Activated T-helper 17 cell treated with anti-CD3 and anti-CD28 coated beads, Interleukin-2, amount 50 U/mL, for 72 hours (primary cell): Measurements from ENCODE around the gene SPHK2. TPM values are rescaled to one million over a fixed set of nuclear protein-coding genes. Genes with fewer than 3 reads are reported as not detected.
"Not testable (repeated sequence)": the region's sequence is repeated elsewhere in the genome, so short reads cannot be mapped to it uniquely, and the experiment has no call there.

ENCODE experiments used
- ATAC-seq: fragments of 150-1000 bp; cut with Tn5 transposase; replicated peaks from 2 replicates; pipeline ENCODE4 v1.10.0; 2021; ENCODE audit warnings: mild to moderate bottlenecking, moderate library complexity
- H3K27ac Mint-ChIP-seq: one replicate; pipeline ENCODE4 v1.8.0; 2022; ENCODE audit warnings: mixed read lengths
- H3K27me3 Mint-ChIP-seq: one replicate; pipeline ENCODE4 v1.8.0; 2022; ENCODE audit warnings: mixed read lengths
- H3K36me3 Mint-ChIP-seq: one replicate; pipeline ENCODE4 v1.8.0; 2022; ENCODE audit warnings: low read depth, mild to moderate bottlenecking, mixed read lengths
- H3K4me1 Mint-ChIP-seq: one replicate; pipeline ENCODE4 v1.8.0; 2022; ENCODE audit warnings: mixed read lengths
- H3K4me3 Mint-ChIP-seq: one replicate; pipeline ENCODE4 v1.8.0; 2022; ENCODE audit warnings: mild to moderate bottlenecking, mixed read lengths
- H3K9me3 Mint-ChIP-seq: one replicate; pipeline ENCODE4 v1.8.0; 2022; ENCODE audit warnings: mixed read lengths
- total RNA-seq, 2 donors: library from RNA; stranded (reverse); gene quantifications; one replicate each; pipeline ENCODE4 v1.2.3, GENCODE V29; 2022

Gene SPHK2, protein sequence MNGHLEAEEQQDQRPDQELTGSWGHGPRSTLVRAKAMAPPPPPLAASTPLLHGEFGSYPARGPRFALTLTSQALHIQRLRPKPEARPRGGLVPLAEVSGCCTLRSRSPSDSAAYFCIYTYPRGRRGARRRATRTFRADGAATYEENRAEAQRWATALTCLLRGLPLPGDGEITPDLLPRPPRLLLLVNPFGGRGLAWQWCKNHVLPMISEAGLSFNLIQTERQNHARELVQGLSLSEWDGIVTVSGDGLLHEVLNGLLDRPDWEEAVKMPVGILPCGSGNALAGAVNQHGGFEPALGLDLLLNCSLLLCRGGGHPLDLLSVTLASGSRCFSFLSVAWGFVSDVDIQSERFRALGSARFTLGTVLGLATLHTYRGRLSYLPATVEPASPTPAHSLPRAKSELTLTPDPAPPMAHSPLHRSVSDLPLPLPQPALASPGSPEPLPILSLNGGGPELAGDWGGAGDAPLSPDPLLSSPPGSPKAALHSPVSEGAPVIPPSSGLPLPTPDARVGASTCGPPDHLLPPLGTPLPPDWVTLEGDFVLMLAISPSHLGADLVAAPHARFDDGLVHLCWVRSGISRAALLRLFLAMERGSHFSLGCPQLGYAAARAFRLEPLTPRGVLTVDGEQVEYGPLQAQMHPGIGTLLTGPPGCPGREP
- 10 to 100 TPM; 31.3 to 49.3 TPM for total RNA-seq

DNA sequence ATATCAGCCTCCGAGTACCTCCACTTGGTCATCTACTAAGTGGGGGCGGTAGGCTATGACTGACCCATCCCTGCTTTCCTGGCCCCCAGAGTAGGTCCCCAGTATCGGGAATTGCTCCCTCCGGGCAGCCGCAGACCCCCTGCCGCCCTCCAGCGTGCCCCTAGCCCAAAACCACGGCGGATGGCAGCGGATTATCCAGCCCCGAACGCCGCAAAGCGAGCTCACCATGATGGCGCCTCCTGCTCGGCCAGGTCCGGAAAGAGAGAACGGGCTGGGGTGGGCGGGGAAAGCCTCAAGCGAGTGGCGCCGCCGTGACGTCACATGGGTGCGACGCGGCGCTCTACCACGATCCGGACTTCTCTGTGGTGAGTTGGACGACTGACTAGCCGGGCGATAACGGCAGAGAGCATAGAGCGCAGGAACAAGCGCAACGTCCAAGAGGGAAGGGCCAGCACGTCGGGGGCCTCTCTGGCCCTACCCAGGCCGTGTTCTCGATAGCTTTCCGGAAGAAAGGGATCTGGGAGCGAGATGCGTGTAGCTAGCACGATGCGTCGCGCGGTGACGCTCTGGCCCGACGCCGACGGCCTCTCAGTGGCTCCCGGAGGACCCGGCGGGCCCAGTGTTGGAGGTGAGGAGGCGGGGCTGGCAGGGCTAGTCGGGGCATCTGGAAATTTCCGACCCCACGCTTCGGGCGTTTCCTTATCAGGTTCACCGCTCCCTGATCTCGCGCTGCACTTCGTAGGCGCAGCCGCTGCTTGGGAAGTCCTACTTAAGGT is at the start of gene SPHK2, which contains the start of gene RPL18:
TSS of gene SPHK2 (plus strand) at position 591 of the 776 bp plus-strand sequence. CDS start 1,009 bp downstream, outside the sequence.
TSS of gene RPL18 (minus strand) at position 263 of the 776 bp plus-strand sequence. CDS start at position 228, 35 bp downstream.
- H3K27ac Mint-ChIP-seq, result peak within 1 kb of the TSS; percentile 100
- H3K27me3 Mint-ChIP-seq, result no peaks in the 10 kb centered on the region
- H3K36me3 Mint-ChIP-seq, result peaks cover 91% of the 10 kb centered on the region
- H3K4me3 Mint-ChIP-seq, result peak within 1 kb of the TSS; percentile 99
- H3K4me1 Mint-ChIP-seq, result peaks cover 16% of the 10 kb centered on the region
- ATAC-seq, result peak; percentile 77
- H3K9me3 Mint-ChIP-seq, result no peaks in the 10 kb centered on the region

DNA sequence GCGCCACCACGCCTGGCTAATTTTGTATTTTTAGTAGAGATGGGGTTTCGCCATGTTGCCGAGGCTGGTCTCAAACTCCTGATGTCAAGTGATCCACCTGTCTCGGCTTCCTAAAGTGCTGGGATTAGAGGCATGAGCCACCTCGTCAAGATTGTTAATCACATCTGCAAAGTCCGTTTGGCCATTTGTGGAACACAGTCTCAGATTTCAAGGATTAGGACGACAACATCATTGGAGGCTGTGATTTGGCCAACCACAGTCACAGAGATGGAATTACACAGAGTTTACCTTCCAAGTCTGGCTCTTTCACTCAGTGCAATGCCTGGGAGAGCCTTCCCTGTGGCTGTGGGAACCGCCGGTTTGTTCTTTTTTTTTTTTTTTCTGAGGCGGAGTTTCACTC is 49.5 kb upstream of the SPHK2 start:
- Mint-ChIP-seq H3K4me3 (no peak overlapping the region), H3K9me3 (no peaks in the 10 kb centered on the region), H3K27me3 (no peaks in the 10 kb centered on the region), H3K4me1 (no peaks in the 10 kb centered on the region), H3K27ac (no peak overlapping the region), H3K36me3 (no peaks in the 10 kb centered on the region)
- ATAC-seq, result no peak

DNA sequence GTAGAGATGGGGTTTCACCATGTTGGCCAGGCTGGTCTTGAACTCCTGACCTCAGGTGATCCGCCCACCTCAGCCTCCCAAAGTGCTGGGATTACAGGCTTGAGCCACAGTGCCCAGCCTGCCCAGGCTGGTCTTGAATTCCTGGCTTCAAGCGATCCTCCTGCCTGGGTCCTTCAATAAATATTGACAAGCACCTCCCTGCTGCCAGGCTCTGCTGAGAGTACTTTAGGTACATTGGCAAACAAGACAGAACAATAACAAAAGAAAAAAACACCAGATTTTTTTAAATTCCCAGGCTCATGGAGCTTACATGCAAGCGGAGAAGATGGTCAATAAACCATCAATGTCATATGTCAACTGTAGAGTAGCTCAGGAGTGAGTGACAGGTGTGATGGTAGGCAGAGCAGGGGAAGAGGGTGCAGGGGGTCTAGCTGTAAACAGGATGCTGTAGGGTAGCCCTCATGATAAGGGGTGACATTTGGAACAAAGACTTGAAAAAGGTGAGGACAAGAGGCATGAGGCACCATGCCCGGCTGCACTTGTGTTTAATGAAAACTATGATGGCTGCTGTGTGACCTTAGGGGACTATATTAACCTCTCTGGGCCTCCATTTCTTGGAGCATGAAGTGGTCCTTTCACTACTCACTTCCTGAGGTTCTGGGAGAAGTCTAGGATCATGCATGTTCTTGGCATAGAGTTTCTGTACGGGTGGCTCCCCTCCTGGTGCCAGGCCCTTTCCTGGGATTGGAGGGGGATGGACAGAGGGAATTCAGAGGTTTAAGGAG is 47.7 kb upstream of the SPHK2 start:
- Mint-ChIP-seq H3K27ac (no peak overlapping the region), H3K27me3 (no peaks in the 10 kb centered on the region), H3K4me3 (no peak overlapping the region), H3K9me3 (no peaks in the 10 kb centered on the region), H3K36me3 (no peaks in the 10 kb centered on the region), H3K4me1 (no peaks in the 10 kb centered on the region)
- no peak for ATAC-seq

DNA sequence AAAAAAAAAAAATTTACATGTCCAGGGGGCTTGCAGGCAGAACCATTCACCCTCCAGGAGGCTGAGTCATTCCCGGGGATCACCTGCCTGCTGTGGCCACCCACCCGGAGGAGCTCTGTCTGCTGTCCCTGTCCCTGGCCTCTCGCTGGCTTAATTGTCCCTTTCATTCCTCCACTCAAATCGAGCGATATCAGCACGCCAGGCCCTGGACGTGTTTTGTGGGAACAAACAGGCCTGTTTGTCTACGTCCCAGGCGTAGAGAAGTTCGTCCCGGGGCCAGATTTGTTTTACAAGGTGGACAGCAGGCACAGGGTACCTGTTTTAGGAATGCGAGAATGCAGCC is 46.2 kb upstream of the SPHK2 start:
- Mint-ChIP-seq H3K36me3 (no peaks in the 10 kb centered on the region), H3K4me3 (no peak overlapping the region), H3K27me3 (no peaks in the 10 kb centered on the region), H3K4me1 (no peaks in the 10 kb centered on the region), H3K9me3 (no peaks in the 10 kb centered on the region), H3K27ac (no peak overlapping the region)
- ATAC-seq, result no peak

DNA sequence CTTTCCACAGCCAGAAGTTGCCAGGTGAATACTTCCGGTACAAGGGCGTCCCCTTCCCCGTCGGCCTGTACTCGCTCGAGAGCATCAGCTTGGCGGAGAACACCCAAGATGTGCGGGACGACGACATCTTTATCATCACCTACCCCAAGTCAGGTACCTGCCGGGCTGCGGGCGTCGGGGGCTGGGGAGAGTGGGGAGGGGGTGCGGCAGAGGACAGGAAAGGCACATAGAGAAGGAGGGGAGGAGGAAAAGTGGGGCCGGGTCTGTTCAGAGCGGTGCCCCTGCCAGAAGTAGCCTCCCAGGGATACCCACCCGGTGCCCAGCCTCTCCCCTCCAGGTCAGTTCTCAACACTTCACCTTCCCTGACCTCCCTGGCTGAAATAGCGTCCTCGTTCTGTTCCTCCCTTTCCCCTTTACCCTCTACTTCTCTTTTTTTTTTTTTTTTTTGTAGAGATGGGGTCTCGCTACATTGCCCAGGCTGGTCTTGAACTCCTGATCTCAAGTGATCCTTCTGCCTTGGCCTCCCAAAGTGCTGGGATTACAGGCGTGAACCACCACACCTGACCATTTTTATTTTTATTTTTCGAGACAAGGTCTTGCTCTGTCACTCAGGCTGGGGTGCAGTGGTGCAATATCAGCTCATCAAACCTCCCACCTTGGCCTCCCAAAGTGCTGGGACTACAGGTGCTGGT is 43.2 kb upstream of the SPHK2 start:
- H3K4me1 Mint-ChIP-seq, result no peaks in the 10 kb centered on the region

DNA sequence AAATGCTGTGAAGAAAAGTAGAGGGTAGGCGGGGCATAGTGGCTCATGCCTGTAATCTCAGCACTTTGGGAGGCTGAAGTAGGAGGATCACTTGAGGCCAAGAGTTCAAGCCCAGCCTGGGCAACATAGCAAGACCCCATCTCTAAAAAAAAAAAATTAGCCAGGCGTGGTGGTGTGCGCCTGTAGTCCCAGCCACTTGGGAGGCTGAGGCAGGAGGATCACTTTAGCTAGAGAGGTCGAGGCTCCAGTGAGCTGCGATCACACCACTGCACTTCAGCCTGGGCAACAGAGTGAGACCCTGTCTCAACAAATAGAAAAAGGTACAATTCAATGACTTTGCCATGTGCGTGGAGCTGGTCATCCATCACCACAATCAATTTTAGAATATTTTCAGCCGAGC is 41.4 kb upstream of the SPHK2 start:
- H3K27me3 Mint-ChIP-seq, ATAC-seq, H3K4me1 Mint-ChIP-seq, H3K4me3 Mint-ChIP-seq, H3K36me3 Mint-ChIP-seq, H3K27ac Mint-ChIP-seq, H3K9me3 Mint-ChIP-seq: not testable (repeated sequence)

More for the DNA sequence above, 43.2 kb upstream of the SPHK2 start:
- no peak for ATAC-seq
- Mint-ChIP-seq H3K36me3 (no peaks in the 10 kb centered on the region), H3K27ac (no peak overlapping the region), H3K9me3 (no peaks in the 10 kb centered on the region), H3K4me3 (no peak overlapping the region), H3K27me3 (no peaks in the 10 kb centered on the region)

DNA sequence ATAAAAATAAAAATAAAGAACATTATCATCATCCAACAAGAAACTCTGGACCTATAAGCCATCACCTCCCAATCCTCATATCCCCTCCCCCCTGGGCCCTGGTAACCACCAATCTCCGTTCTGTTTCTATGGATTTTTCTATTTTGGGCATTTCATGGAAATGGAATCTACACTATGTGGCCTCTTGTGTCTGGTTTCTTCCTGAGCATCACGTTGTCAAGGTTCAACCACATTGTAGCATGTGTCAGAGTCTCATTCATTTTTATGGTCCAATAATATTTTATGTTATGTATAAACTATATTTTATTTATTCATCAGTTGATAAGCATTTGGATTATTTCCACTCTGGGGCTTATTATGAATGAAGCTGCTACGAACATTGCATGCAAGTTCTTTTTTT is 40.4 kb upstream of the SPHK2 start:
- Mint-ChIP-seq H3K36me3 (peaks cover 6% of the 10 kb centered on the region), H3K4me3 (no peak overlapping the region), H3K9me3 (no peaks in the 10 kb centered on the region), H3K27me3 (no peaks in the 10 kb centered on the region), H3K27ac (no peak overlapping the region), H3K4me1 (no peaks in the 10 kb centered on the region)
- ATAC-seq, result no peak

DNA sequence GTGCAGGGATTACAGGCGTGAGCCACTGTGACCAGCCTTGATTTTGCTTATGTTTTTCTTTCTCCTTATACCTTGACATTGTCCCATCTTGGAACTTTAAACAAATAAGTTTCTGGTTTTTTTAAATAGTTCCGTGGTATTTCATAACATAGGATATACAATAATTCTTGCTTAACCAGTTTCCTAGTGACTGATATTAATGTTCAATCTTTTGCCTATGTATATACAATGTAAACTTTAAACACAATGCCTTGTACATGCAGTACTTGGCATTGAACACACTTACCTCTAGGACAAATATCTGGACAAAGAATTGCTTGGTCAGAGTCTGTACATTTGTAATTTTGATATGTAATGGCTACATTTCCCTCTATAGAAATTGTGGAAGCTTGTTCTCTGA is 37.1 kb upstream of the SPHK2 start:
- H3K9me3 Mint-ChIP-seq, result no peaks in the 10 kb centered on the region
- peaks cover 21% of the 10 kb centered on the region for H3K36me3 Mint-ChIP-seq
- no peak overlapping the region for H3K4me3 Mint-ChIP-seq
- no peak overlapping the region for H3K27ac Mint-ChIP-seq
- H3K27me3 Mint-ChIP-seq, result no peaks in the 10 kb centered on the region
- peaks cover 6% of the 10 kb centered on the region for H3K4me1 Mint-ChIP-seq
- ATAC-seq, result no peak

DNA sequence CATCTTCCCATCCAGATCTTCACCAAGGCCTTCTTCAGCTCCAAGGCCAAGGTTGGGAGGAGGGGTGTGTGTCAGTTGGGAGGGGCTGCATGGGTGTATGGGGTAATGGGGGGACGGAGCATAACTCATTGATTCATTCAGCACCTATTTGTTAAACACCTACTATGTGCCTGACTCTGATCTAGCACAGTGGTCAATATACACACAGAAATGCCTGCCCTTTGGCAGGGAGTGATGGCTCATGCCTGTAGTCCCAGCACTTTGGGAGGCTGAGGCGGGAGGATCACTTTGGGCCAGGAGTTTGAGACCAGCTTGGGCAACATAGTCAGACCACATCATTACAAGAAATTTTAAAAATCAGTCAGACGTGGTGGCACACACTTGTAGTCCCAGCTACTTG is 31.9 kb upstream of the SPHK2 start:
- no peak overlapping the region for H3K27ac Mint-ChIP-seq
- no peak for ATAC-seq
- no peaks in the 10 kb centered on the region for H3K27me3 Mint-ChIP-seq
- peaks cover 33% of the 10 kb centered on the region for H3K36me3 Mint-ChIP-seq
- no peaks in the 10 kb centered on the region for H3K9me3 Mint-ChIP-seq
- no peak overlapping the region for H3K4me3 Mint-ChIP-seq
- peaks cover 20% of the 10 kb centered on the region for H3K4me1 Mint-ChIP-seq

DNA sequence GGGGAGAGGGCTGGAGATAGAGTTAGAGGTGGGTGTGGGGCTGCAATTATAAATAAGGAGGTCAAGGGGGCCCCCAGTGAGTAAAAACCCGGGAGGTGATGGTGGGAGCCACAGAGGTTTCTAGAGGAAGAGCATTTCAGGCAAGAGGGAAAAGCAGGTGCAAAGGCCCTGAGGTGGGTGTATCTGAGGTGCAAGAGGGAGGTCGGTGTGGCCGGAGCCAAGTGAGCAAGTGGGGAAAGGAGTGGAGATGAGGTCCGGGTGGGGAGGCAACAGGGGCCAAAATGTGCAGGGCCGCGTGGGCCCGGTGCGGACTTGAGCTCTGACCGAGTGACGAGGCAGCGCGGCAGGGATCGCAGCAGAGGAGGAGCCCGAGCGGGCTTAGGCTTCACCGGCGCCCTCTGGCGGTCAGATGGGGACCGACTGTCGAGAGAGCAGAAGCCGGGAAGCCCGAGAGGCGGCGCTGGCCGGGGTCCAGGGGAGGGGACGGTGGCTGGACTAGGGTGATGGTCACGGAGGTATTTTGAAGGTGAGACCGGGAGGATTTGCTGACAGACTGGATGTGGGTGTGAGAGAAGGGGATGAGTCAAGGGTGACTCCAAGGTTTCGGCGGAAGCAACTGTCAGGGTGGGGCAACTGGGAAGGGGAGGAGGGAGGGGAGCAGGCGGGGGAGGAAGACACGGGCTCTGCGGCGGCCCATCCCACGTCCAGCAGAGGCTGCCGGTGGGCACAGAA is 30.5 kb upstream of the SPHK2 start:
- peak overlapping the region; percentile 80 for H3K4me3 Mint-ChIP-seq
- H3K9me3 Mint-ChIP-seq, result no peaks in the 10 kb centered on the region
- peak overlapping the region; percentile 32 for H3K27ac Mint-ChIP-seq
- ATAC-seq, result peak; percentile 88
- H3K27me3 Mint-ChIP-seq, result no peaks in the 10 kb centered on the region
- H3K36me3 Mint-ChIP-seq, result peaks cover 31% of the 10 kb centered on the region
- peaks cover 20% of the 10 kb centered on the region for H3K4me1 Mint-ChIP-seq

DNA sequence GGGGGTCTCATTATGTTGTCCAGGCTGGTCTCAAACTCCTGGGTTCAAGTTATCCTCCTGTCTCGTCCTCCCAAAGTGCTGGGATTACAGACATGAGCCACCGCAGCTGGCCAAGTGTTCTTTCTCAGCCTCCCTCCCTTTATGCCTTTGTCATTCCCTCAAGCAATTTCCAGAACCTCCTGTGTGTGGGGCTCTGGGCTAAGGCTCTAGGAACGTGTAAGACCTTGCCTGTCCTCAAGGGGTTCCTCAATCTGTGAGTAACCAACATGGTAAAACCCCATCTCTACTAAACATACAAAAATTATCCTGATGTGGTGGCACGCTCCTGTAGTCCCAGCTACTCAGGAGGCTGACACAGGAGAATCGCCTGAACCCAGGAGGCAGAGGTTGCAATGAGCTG is 28.3 kb upstream of the SPHK2 start:
- peaks cover 20% of the 10 kb centered on the region for H3K4me1 Mint-ChIP-seq
- no peak for ATAC-seq
- no peak overlapping the region for H3K27ac Mint-ChIP-seq

DNA sequence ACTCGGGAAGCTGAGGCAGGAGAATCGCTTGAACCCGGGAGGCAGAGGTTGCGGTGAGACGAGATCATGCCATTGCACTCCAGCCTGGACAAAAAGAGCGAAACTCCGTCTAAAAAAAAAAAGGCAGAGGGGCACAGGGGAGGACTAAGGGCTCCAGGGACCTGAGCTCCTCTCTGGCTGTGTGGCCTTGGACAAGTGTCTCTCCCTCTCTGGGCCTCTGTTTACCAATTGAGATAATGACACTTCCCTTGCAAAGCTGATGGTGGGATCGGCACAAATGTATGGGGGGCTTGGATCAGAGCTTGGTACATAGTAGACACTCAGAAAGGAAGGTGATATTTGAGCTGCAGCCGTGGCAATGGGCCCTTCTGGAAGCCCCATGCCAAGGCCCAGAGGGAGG is 24.1 kb upstream of the SPHK2 start:
- no peak for ATAC-seq
- Mint-ChIP-seq H3K36me3 (peaks cover 24% of the 10 kb centered on the region), H3K4me1 (peaks cover 10% of the 10 kb centered on the region), H3K4me3 (peak overlapping the region; percentile 81), H3K27ac (peak overlapping the region; percentile 72), H3K9me3 (no peaks in the 10 kb centered on the region), H3K27me3 (no peaks in the 10 kb centered on the region)

More for the DNA sequence above, 28.3 kb upstream of the SPHK2 start:
- Mint-ChIP-seq H3K27me3 (no peaks in the 10 kb centered on the region), H3K36me3 (peaks cover 38% of the 10 kb centered on the region), H3K4me3 (no peak overlapping the region), H3K9me3 (no peaks in the 10 kb centered on the region)

DNA sequence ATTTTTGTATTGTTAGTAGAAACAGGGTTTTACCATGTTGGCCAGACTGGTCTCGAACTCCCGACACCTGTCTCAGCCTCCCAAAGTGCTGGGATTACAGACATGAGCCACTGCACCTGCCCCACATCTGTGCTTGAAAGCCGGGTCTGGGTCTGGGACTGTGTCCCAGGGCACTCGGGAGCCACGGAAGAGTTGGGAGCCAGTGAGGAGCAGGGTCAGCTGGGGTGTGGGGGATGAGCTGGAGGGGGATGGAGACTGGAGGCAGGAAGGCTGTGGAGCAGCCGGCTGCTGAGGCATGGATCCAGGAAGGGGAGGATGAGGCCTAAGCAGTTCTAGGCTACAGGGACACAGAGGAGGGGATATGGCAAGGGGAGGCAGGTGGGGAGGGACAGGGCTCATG is 23.5 kb upstream of the SPHK2 start:
- ATAC-seq, result no peak
- Mint-ChIP-seq H3K9me3 (no peaks in the 10 kb centered on the region), H3K27ac (peak overlapping the region; percentile 80), H3K27me3 (no peaks in the 10 kb centered on the region), H3K4me3 (peak overlapping the region; percentile 81), H3K36me3 (peaks cover 24% of the 10 kb centered on the region), H3K4me1 (peaks cover 10% of the 10 kb centered on the region)
